Bronchial epithelial cell (primary cell): ENCODE data around the gene SOD1. TPM values are rescaled to one million over a fixed set of nuclear protein-coding genes. Genes with fewer than 3 reads are reported as not detected.

Experiments used
- DNase-seq: peaks from one replicate; pipeline ENCODE4 v3.0.0-alpha.2; 2010; ENCODE audit warnings: low read depth
- FAIRE-seq: peaks from 2 replicates; lab custom pipeline; 2011; peaks lifted over from hg19 to GRCh38; lab: Jason Lieb, UNC
- H3K27me3 ChIP-seq: 2 replicates; pipeline ENCODE4 v1.5.1; 2011; ENCODE audit warnings: low read length; ENCODE audit not compliant: control insufficient read depth, insufficient read depth
- H3K36me3 ChIP-seq: 2 replicates; pipeline ENCODE4 v1.5.1; 2011; ENCODE audit warnings: low read length; ENCODE audit not compliant: control insufficient read depth, insufficient read depth
- H3K4me3 ChIP-seq: 2 replicates; pipeline ENCODE4 v1.5.1; 2011; ENCODE audit warnings: mild to moderate bottlenecking, low read depth, low read length, control low read depth
- total RNA-seq: library from RNA; depleted of rRNA; stranded (reverse); fragments of >200 nt; gene quantifications from 2 replicates; pipeline ENCODE4 v1.2.1, GENCODE V29; 2014
- TF ChIP-seq, protein P1 (sequence below): IDR thresholded peaks from 2 replicates; pipeline ENCODE4 v1.5.1; 2011; ENCODE audit warnings: mild to moderate bottlenecking, moderate library complexity, low read length, control low read depth, inconsistent platforms; ENCODE audit not compliant: insufficient read depth, severe bottlenecking

The SOD1 gene
- total RNA-seq, 1 donor from 2014 or later = 154 TPM

DNA sequence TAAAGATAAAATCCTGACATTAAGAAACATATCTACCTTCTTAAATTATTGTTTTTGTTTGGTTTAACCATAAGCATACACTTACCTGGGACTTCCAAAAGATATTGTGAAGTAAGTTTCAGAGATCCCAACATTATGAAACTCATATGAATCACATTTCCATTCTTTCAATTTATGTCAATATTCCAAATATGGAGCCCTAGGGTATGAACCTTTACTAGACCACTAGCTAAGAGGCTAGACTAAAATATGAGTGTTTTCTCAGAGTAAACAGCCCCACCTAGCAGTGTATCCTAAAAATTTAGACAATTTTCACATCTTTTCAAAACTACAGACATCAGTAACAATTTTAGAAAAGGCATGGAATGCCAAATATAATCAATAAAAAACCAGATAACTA is 48.0 kb downstream of the SOD1 start:
- no peak for FAIRE-seq
- H3K36me3 ChIP-seq = no peaks in the 10 kb centered on the region
- H3K4me3 ChIP-seq = no peak overlapping the region
- no peaks in the 10 kb centered on the region for H3K27me3 ChIP-seq
- TF ChIP-seq, protein P1, sequence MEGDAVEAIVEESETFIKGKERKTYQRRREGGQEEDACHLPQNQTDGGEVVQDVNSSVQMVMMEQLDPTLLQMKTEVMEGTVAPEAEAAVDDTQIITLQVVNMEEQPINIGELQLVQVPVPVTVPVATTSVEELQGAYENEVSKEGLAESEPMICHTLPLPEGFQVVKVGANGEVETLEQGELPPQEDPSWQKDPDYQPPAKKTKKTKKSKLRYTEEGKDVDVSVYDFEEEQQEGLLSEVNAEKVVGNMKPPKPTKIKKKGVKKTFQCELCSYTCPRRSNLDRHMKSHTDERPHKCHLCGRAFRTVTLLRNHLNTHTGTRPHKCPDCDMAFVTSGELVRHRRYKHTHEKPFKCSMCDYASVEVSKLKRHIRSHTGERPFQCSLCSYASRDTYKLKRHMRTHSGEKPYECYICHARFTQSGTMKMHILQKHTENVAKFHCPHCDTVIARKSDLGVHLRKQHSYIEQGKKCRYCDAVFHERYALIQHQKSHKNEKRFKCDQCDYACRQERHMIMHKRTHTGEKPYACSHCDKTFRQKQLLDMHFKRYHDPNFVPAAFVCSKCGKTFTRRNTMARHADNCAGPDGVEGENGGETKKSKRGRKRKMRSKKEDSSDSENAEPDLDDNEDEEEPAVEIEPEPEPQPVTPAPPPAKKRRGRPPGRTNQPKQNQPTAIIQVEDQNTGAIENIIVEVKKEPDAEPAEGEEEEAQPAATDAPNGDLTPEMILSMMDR = no peak
- peak; percentile 44 for DNase-seq

DNA sequence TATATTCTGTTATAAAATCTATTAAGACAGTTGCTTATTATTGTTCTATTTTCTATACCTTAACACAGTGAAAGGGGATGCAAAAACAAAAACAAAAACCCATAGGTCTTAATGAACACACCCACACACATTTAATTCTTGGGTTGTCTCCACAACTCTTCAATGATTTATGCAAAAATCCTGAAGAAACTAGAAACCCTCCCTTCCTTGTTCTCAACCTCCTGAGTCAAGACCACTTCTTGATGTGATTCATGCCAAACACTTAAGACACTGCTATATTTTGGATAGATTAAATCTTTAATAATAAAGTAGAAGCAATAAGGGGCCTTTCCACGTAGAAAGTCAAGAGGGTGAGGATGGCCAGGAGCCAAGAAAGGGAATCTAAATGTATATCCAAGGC is 49.0 kb downstream of the SOD1 start:
- TF ChIP-seq, protein P1 = no peak
- Histone ChIP-seq H3K4me3 (no peak overlapping the region), H3K36me3 (no peaks in the 10 kb centered on the region), H3K27me3 (no peaks in the 10 kb centered on the region)
- DNase-seq = no peak
- FAIRE-seq = no peak

DNA sequence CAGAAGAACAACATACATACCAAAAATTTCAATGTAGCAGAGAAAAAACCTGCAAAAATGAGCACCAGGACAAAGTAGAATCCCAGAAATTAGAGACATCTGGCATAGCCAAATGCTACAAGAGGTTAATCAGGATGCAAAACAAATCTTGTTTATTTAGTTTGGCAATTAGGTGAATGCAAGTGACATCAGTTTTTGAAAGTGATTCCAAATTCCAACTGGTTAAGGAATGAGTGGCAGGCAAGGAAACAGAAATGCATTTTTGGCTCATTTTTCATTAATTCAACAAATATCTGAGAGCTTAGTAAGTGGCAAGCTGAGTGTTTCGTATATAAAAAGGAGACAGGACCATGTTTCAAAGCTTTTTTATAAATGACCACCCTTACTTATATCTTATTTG is 51.1 kb downstream of the SOD1 start:
- no peak overlapping the region for H3K4me3 ChIP-seq
- FAIRE-seq = no peak
- TF ChIP-seq, protein P1 = no peak
- DNase-seq = no peak
- H3K27me3 ChIP-seq = no peaks in the 10 kb centered on the region
- no peaks in the 10 kb centered on the region for H3K36me3 ChIP-seq

- H3K27me3 ChIP-seq = no peaks in the 10 kb centered on the region
- no peak for FAIRE-seq
- no peak overlapping the region for H3K4me3 ChIP-seq
Measured at GRCh38 chr21:31711326-31711725, 51.8 kb downstream of the SOD1 start.

GRCh38 chr21:31711745-31712285 is 52.3 kb downstream of the SOD1 start:
- FAIRE-seq (no peak), DNase-seq (no peak)
- TF ChIP-seq, protein P1 = no peak
- H3K4me3 ChIP-seq = no peak overlapping the region
- no peaks in the 10 kb centered on the region for H3K36me3 ChIP-seq
- H3K27me3 ChIP-seq = no peaks in the 10 kb centered on the region

More at GRCh38 chr21:31711326-31711725, 51.8 kb downstream of the SOD1 start:
- H3K36me3 ChIP-seq = no peaks in the 10 kb centered on the region
- TF ChIP-seq, protein P1 = no peak
- no peak for DNase-seq

GRCh38 chr21:31713115-31713514 is 53.6 kb downstream of the SOD1 start:
- no peak for FAIRE-seq
- H3K36me3 ChIP-seq = no peaks in the 10 kb centered on the region

More at GRCh38 chr21:31713115-31713514, 53.6 kb downstream of the SOD1 start:
- no peaks in the 10 kb centered on the region for H3K27me3 ChIP-seq
- H3K4me3 ChIP-seq = no peak overlapping the region
- DNase-seq = no peak
- TF ChIP-seq, protein P1 = no peak
